Germinal center (tissue), 1 donor: ENCODE results near the gene SAMD11.

Experiments used
- DNase-seq: peaks from one replicate; pipeline ENCODE4 v3.0.0; 2012; ENCODE audit warnings: mixed read lengths, low spot score

SAMD11 gene

GRCh38 chr1:904310-904950 is 19.3 kb upstream of the SAMD11 start:
- DNase-seq = peak; percentile 82

- peak; percentile 50 for DNase-seq
These were observed 18.5 kb upstream of the SAMD11 start for GRCh38 chr1:905071-905749.

GRCh38 chr1:905811-906599 is 17.7 kb upstream of the SAMD11 start:
- DNase-seq = no peak

GRCh38 chr1:906600-907420 is 16.9 kb upstream of the SAMD11 start:
- no peak for DNase-seq

GRCh38 chr1:907611-908451 is 15.9 kb upstream of the SAMD11 start:
- DNase-seq = no peak

GRCh38 chr1:908661-909060 is 15.1 kb upstream of the SAMD11 start:
- DNase-seq = no peak

GRCh38 chr1:909861-910310 is 13.8 kb upstream of the SAMD11 start:
- DNase-seq = no peak

- DNase-seq = no peak
These were observed 13.3 kb upstream of the SAMD11 start for GRCh38 chr1:910311-910880.

GRCh38 chr1:910881-911721 is 12.6 kb upstream of the SAMD11 start:
- DNase-seq = no peak

GRCh38 chr1:911875-912739 is 11.6 kb upstream of the SAMD11 start:
- no peak for DNase-seq

- DNase-seq = no peak
These were observed 10.9 kb upstream of the SAMD11 start for GRCh38 chr1:912740-913301.

- no peak for DNase-seq
These were observed 10.1 kb upstream of the SAMD11 start for GRCh38 chr1:913491-914130.

- no peak for DNase-seq
These were observed 9.4 kb upstream of the SAMD11 start for GRCh38 chr1:914131-914890.

GRCh38 chr1:914891-915280 is 8.8 kb upstream of the SAMD11 start:
- DNase-seq = no peak

GRCh38 chr1:915295-916172 is 8.2 kb upstream of the SAMD11 start:
- no peak for DNase-seq
